Fibroblast of skin of scalp (primary cell): ENCODE results near the gene MYCBP2. TPM values are rescaled to one million over a fixed set of nuclear protein-coding genes. Genes with fewer than 3 reads are reported as not detected.
"Not testable (repeated sequence)": the region's sequence is repeated elsewhere in the genome, so short reads cannot be mapped to it uniquely, and the experiment has no call there.

Source experiments
- DNase-seq: peaks from one replicate; pipeline ENCODE4 v3.0.0-alpha.2; 2013
- polyA plus RNA-seq, 2 experiments: library from polyadenylated mRNA; unstranded; fragments of 120-200 nt; gene quantifications; one replicate each; pipeline ENCODE4 v1.2.1, GENCODE V29; 2013; ENCODE audit not compliant: insufficient read length in 2 of 2

Gene MYCBP2
- polyA plus RNA-seq (2013, experiment 1 of 2; ENCODE audit: insufficient read length) = 30.6 TPM
- 35.9 TPM for polyA plus RNA-seq (2013, experiment 2 of 2; ENCODE audit: insufficient read length)

GRCh38 chr13:77326905-77327604 is at the start of gene MYCBP2:
TSS of gene MYCBP2 (minus strand) at chr13:77327094. CDS start at chr13:77326775, 319 bp downstream.
- peak; percentile 99 for DNase-seq

DNA sequence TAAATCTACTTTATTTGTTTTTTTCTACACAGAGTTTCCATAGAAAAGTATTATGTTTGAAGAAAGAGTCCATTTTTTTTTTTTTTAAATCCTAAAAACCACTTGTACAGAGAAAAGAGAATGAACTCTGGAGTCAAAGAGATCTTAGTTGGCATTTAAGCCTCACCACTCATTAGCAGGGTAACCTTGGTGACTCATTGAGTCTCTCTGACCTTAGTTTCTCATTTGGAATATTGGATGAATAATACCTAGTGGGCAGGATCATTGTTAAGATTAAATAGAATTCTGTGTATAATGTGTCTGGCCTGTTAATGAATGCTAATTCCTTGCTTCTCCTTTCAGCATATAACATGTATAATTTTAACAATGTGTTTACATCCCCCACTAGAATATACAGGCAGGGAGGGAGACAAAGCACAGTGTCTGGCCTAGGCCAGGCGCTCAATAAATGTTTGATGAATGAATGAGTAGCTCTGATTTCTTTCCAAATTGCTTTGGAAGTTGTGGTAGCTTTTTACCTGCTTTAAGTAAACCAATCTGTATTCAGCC is 48.7 kb upstream of the MYCBP2 start:
- DNase-seq = no peak

DNA sequence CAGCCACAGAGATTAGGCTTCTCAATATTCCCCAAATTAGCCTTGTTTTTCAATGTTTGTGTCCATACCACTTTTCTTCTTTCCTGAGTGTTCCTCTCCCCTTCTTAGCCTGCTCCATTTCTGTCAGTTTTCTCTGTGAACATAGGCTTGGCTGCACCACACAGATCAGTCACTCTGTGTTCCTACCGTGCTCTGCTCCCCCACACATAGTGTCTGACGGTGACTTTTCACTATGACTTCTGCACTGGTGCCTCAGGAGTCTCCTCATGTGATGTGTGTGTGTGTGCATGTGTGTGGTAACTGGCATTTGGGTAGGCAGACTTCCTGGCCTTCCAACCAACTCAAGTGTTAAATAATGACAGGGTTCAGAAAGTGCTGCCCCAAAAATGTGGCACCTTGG is 47.9 kb upstream of the MYCBP2 start:
- DNase-seq = no peak

GRCh38 chr13:77374339-77374738 is 47.4 kb upstream of the MYCBP2 start:
- DNase-seq = no peak

DNA sequence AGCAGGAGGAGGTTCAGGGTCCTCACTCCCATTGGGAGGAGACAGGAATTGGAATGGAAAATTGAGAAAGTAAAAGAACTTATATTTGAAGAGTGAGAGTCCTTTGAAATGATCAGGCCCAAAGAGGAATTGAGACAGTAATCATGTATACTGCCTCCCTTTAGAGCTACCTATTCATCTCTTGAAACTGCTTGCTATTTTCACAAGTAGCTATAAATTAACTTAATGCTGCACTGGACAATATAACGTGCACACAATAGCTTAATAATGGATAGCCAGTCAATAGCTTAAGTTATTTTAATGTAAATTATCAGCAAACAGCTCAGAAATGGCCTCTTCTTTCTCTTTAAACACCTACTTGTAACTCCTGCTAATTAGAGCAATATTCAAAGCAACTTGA is 46.6 kb upstream of the MYCBP2 start:
- no peak for DNase-seq

DNA sequence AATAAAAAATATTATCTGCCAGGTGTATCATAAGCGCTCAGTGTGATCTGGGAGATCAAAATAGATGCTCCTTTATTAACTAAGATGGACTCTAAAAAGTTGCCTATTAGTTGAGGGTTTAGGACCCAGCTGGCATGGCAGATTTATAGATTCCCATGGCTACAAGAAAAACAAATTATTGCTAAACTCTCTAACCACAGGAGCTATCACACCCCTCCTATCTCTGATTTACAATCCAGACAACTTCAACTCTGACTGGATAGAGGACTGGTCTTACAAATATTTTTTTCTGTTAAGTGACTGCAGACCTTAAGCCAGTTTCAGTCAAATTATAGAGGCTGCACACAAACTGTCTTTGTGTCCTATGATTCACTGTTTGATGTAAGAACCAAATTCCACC is 45.4 kb upstream of the MYCBP2 start:
- no peak for DNase-seq

GRCh38 chr13:77370888-77371287 is 44.0 kb upstream of the MYCBP2 start:
- DNase-seq = no peak

DNA sequence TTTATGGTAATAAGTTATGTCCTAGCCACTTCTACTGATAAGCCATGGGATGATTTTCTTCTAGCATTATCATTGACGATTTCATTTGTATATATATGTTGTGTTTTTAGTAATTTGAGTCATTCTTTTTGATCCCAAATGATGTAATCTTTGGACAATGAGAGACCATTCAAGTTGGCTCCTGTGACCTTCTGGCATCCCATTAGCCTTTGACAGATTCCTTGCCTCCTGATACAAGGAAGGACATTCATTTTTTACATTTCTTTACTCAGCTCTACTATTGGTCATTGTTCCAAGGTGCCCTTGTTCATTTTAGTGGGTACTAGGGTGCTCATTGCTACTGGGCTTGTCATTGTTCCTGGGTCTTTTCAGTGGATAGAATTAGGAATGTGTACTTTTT is 35.3 kb upstream of the MYCBP2 start:
- no peak for DNase-seq

- no peak for DNase-seq
Observed at GRCh38 chr13:77360032-77360685, 33.3 kb upstream of the MYCBP2 start.

DNA sequence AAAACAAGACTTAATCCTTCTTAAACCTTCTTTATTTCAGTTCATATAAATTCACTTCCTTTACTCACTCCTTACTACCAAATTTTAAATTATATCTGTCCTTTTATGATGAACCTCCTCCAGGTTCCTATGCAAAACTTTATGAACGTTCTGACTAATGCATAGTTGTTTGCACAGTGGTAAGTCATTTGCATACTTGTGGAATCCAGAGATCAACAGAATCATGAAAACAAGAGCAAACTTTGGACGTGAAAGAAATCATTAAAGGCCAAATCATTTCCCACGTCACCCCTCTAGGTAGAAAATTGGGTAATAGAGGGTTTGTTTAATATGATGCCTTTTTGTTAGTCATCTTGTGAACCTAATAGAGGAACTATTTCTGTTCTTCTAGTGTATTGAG is 32.3 kb upstream of the MYCBP2 start:
- no peak for DNase-seq

- no peak for DNase-seq
Observed at GRCh38 chr13:77358001-77358400, 31.1 kb upstream of the MYCBP2 start.

DNA sequence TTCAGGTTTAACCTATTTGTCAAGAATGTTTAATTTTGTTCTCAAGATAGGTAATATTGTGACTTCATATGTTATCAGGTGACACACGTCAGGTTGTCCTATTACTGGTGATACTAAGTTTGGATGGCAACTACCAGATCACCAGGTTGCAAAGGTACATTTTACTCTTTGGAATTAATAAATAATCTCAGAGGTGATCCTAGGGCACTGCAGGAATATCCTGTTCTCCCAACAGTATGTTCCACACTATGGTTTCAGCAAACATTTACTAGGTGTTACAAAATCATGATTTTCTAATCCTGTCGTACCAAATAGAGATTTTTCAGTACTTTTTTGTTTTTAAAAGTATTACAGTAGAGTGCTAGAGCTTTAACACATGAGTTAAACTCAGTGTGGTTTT is 29.3 kb upstream of the MYCBP2 start:
- no peak for DNase-seq

- no peak for DNase-seq
Observed at GRCh38 chr13:77353995-77354394, 27.1 kb upstream of the MYCBP2 start.

GRCh38 chr13:77351315-77351714 is 24.4 kb upstream of the MYCBP2 start:
- no peak for DNase-seq

- no peak for DNase-seq
Observed at GRCh38 chr13:77350811-77351210, 23.9 kb upstream of the MYCBP2 start.

DNA sequence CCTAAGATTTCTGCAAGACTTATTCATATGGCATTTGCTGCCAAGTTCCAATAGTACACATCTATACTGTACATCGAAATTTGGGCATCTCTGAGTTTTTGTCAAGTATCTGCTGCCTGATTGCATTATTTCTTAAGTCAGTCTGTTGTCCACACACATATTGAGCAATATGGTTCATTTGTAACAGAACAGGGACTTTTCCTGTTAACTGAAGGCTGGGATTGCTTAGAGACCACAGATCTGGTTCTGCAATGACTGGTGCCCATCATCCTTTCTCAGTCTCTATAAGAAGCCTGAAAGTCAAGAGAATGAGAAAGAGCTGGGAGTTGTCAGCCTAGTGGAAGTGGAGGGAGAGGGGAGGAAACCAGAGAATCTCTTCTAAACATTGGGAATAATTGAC is 22.5 kb upstream of the MYCBP2 start:
- DNase-seq = no peak

GRCh38 chr13:77347351-77347750 is 20.5 kb upstream of the MYCBP2 start:
- not testable (repeated sequence) for DNase-seq

DNA sequence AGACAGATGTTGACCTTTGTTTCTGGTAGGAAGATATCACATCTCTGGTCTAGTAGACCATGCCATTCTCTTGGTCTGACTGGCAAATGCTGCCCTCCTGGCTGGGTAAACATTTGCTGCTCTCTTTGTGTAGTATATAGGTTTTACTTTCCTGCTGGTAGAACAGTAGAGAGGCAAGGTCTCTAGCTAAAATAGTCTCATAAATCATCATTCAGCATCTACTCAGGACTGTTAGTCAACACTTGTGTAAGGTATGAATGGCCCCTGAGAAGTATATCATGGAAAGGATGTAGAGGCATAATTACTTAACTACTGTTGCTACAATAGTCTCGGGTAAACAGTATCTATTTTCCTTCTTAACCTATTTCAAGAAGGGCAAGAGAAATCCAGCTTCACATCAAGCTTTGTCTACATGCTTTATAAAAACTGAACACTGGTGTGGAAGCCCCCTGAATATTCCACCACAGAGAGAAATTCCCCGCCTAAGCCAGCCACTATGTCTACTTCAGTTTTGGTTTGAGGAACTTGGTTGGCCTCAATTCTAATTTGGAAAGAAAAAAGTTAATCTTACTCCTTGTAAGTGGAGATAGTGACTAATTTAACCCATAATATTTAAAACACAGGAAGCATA is 18.4 kb upstream of the MYCBP2 start:
- no peak for DNase-seq

GRCh38 chr13:77343841-77344240 is 16.9 kb upstream of the MYCBP2 start:
- no peak for DNase-seq

DNA sequence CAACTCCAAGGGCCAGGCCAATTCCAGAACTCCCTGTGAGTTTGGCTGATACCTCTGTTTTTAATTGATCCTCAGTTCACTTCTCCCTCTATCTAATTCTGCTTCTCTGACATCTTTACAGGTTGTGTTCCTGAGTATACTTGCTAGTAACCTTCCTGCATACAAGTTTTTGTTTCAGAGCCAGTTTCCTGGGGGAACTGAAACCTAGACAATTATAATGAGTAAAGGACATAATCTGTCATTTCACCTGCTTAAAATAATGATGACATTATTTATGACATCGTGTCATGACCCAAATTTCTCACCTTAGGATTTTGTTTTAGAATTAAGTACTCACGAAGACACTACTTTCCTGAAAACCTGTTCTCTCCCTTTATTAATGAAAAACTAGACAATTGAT is 12.5 kb upstream of the MYCBP2 start:
- DNase-seq = no peak

GRCh38 chr13:77338961-77339401 is 12.1 kb upstream of the MYCBP2 start:
- DNase-seq = no peak

DNA sequence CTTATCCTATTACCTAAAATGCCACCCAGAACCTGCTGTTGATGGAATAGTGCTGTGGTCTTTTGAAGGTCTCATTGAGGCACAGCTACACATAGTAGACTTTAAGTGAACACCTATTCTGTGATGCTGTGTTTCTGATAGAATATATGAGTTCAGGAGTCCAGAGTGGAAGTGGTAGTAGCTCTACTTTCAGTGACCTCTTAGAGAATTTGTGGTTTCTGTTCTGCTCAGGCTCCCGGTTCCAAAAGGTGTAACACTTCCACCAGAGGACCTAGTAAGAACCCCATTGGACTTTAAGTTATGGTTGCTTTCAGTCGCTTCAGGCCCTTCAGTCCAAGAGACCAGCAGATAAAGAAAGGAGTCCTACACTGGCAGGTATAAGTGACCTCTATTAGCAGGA is 11.4 kb upstream of the MYCBP2 start:
- DNase-seq = no peak

DNA sequence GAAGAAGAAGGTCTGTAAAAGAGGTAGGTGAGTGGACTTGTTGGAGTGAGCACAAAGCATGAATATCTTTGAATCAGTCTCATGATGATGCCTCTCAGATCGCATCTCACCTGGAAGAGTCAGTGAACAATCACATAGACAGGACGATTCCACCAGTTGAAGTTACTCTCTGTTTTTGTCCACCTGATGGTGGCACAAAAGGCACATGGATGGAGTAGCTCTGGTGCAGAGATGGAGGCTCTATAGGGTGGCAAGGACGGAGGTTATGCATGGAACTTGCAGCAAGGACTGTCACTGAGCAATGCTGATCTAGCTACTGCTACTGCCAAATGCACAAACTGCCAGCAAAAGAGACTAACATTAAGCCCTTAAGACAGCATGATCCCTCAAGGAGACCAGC is 10.3 kb upstream of the MYCBP2 start:
- no peak for DNase-seq

DNA sequence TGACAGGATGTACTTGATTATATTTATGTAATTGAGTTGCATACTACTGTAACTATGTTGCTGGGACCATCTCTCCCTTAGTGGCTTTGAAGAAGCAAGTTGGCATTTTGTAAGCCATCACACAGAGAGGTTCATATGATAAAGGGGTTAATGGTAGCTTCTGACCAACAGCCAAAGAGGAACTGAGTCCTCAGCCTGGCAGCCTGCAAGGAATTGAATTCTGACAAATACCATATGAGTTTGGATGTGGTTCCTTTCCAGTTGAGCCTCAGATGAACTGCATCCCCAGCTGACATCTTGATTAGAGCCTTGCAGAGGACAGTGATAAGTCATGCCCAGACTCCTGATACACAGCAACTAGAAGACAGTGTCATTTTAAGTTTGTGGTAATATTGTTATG is 8.6 kb upstream of the MYCBP2 start:
- DNase-seq = no peak
